ENCODE results near the gene HHLA2.

HHLA2 gene

DNA sequence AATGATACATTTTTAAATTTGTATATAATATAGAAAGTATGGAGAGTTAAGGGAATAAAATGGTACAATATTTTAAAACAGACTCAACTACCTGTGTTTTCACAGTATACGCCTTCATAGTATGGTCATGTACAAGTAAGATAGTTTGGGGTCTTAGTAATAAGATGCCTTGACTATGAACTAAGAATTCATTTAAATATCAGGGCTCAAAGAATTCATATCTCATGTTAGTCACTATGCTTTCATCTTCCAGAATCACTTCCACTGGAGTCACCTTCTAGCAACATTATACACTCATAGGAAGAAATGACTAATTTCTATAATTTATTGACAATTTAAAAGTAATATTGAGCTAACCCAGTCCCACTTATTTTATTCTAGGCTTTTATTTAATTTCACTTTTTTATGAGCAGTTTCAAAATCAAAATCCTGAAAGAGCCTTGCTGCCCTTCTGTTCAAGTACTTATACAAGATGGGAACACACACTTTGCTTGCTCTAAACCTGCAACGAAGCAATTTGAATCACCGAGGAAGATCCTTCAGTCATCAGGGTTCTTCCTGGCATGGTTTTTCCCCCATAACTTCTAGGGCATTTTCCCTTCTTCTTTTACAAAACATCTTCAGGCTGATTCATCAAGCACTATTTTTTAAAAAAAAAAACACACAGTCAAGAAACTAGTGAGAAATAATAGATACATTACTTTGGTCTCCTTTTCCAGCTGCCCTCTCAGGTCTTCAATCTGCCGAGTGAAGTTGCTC is 119.9 kb downstream of the HHLA2 start:
- Histone ChIP-seq H3K27ac (no peak overlapping the region), H3K4me3 (no peak overlapping the region)
- TF ChIP-seq, protein P1, sequence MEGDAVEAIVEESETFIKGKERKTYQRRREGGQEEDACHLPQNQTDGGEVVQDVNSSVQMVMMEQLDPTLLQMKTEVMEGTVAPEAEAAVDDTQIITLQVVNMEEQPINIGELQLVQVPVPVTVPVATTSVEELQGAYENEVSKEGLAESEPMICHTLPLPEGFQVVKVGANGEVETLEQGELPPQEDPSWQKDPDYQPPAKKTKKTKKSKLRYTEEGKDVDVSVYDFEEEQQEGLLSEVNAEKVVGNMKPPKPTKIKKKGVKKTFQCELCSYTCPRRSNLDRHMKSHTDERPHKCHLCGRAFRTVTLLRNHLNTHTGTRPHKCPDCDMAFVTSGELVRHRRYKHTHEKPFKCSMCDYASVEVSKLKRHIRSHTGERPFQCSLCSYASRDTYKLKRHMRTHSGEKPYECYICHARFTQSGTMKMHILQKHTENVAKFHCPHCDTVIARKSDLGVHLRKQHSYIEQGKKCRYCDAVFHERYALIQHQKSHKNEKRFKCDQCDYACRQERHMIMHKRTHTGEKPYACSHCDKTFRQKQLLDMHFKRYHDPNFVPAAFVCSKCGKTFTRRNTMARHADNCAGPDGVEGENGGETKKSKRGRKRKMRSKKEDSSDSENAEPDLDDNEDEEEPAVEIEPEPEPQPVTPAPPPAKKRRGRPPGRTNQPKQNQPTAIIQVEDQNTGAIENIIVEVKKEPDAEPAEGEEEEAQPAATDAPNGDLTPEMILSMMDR (IDR thresholded peaks at IDR 0.05), result no peak
- no peak for DNase-seq (ENCODE audit: low spot score)

DNA sequence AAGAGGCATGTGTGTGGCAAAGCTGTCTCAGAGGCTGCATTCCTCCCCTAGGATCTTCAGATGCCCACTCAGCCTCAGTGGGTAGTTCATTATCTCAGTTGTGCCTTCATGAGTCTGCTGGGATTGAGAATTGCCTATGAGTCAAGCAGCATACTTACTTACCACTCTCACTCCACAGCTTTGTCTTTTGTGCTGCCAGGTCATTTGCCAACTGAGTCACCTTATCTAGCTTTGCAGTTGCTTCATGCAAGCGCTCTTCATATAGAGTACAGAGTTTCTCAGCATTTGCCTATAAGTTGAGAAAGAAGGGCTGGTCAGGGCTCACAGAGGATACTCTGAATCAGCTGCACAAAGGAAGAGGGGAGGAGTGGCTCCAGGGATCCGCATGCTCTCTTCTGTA is 124.6 kb downstream of the HHLA2 start:
- Histone ChIP-seq H3K4me3 (no peak overlapping the region), H3K27ac (no peak overlapping the region)
- TF ChIP-seq, protein P1 (IDR thresholded peaks at IDR 0.05), result no peak
- no peak for DNase-seq (ENCODE audit: low spot score)

All from coronary artery (tissue), 2 donors.